Osteoblast (primary cell): ENCODE results near the gene SLC12A7. TPM values are rescaled to one million over a fixed set of nuclear protein-coding genes. Genes with fewer than 3 reads are reported as not detected.

Experiments
- DNase-seq: peaks from one replicate; pipeline ENCODE4 v3.0.0; 2011; ENCODE audit warnings: low spot score, mixed read lengths; ENCODE audit not compliant: insufficient read length; ENCODE audit errors: missing footprints
- H2AFZ ChIP-seq: 2 replicates; pipeline ENCODE4 v1.6.0; 2011; ENCODE audit warnings: mild to moderate bottlenecking, low read length
- H3K27ac ChIP-seq: 2 replicates; pipeline ENCODE4 v1.5.1; 2011; ENCODE audit warnings: mild to moderate bottlenecking, low read depth, low read length, moderate library complexity
- H3K27me3 ChIP-seq: 2 replicates; pipeline ENCODE4 v1.6.0; 2012; ENCODE audit warnings: mild to moderate bottlenecking, control low read depth, inconsistent platforms, low read length, moderate library complexity; ENCODE audit not compliant: insufficient read depth
- H3K36me3 ChIP-seq: 2 replicates; pipeline ENCODE4 v1.5.1; 2011; ENCODE audit warnings: mild to moderate bottlenecking, low read length, control low read depth, moderate library complexity; ENCODE audit not compliant: insufficient read depth
- H3K4me1 ChIP-seq: 2 replicates; pipeline ENCODE4 v1.5.1; 2011; ENCODE audit warnings: mild to moderate bottlenecking, low read length, control low read depth, moderate library complexity; ENCODE audit not compliant: insufficient read depth
- H3K4me2 ChIP-seq: 2 replicates; pipeline ENCODE4 v1.6.0; 2011; ENCODE audit warnings: mild to moderate bottlenecking, low read length; ENCODE audit not compliant: insufficient read depth
- H3K4me3 ChIP-seq: fragments of 200-600 bp; sonication (generic); 3 replicates; pipeline ENCODE4 v1.5.1; 2012; ENCODE audit warnings: mild to moderate bottlenecking, low read length, inconsistent platforms; ENCODE audit not compliant: insufficient read depth
- H3K79me2 ChIP-seq: 2 replicates; pipeline ENCODE4 v1.6.0; 2012; ENCODE audit warnings: mild to moderate bottlenecking, low read length, control low read depth, inconsistent platforms; ENCODE audit not compliant: insufficient read depth
- H3K9me3 ChIP-seq: 2 replicates; pipeline ENCODE4 v1.5.1; 2011; ENCODE audit warnings: low read depth, low read length, control low read depth
- H4K20me1 ChIP-seq: 2 replicates; pipeline ENCODE4 v1.6.0; 2012; ENCODE audit warnings: mild to moderate bottlenecking, low read length, control low read depth; ENCODE audit not compliant: insufficient read depth
- total RNA-seq: library from RNA; depleted of rRNA; stranded (reverse); fragments of >200 nt; gene quantifications from 2 replicates; pipeline ENCODE4 v1.2.3, GENCODE V29; 2012
- TF ChIP-seq, protein P1 (sequence below): IDR thresholded peaks from 2 replicates; pipeline ENCODE4 v1.5.1; 2011; ENCODE audit warnings: mild to moderate bottlenecking, low read depth, low read length, moderate library complexity; ENCODE audit errors: extremely low read depth

Gene SLC12A7
- total RNA-seq, 1 donor, result 6.9 TPM

DNA sequence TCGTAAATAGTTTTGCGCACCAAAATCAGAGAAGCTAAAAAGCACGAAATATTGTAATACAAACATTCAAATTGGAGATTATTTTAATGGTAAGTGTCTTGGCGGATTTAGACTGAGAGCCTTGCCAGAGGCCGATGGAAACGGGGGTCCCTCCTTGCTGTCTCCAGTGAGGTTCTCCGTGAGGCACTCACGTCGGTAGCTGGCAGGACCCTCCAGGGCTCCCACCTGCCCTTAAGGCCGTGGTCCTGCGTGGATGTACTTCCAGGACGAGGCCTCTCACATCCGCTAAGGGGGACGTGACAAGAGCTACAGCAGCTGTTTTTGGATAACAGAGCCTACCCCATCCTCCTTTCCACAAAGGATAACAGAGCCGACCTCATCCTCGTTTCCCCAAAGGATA is 95.4 kb downstream of the SLC12A7 start:
- DNase-seq, result no peak
- no peak overlapping the region for H2AFZ ChIP-seq
- no peak overlapping the region for H3K4me2 ChIP-seq
- peaks cover 3% of the 10 kb centered on the region for H3K27me3 ChIP-seq
- no peaks in the 10 kb centered on the region for H3K36me3 ChIP-seq
- no peaks in the 10 kb centered on the region for H3K9me3 ChIP-seq
- TF ChIP-seq, protein P1, sequence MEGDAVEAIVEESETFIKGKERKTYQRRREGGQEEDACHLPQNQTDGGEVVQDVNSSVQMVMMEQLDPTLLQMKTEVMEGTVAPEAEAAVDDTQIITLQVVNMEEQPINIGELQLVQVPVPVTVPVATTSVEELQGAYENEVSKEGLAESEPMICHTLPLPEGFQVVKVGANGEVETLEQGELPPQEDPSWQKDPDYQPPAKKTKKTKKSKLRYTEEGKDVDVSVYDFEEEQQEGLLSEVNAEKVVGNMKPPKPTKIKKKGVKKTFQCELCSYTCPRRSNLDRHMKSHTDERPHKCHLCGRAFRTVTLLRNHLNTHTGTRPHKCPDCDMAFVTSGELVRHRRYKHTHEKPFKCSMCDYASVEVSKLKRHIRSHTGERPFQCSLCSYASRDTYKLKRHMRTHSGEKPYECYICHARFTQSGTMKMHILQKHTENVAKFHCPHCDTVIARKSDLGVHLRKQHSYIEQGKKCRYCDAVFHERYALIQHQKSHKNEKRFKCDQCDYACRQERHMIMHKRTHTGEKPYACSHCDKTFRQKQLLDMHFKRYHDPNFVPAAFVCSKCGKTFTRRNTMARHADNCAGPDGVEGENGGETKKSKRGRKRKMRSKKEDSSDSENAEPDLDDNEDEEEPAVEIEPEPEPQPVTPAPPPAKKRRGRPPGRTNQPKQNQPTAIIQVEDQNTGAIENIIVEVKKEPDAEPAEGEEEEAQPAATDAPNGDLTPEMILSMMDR, result no peak
- H3K27ac ChIP-seq, result no peak overlapping the region
- H3K79me2 ChIP-seq, result no peaks in the 10 kb centered on the region
- no peaks in the 10 kb centered on the region for H3K4me1 ChIP-seq
- H4K20me1 ChIP-seq, result no peaks in the 10 kb centered on the region
- H3K4me3 ChIP-seq, result no peak overlapping the region

DNA sequence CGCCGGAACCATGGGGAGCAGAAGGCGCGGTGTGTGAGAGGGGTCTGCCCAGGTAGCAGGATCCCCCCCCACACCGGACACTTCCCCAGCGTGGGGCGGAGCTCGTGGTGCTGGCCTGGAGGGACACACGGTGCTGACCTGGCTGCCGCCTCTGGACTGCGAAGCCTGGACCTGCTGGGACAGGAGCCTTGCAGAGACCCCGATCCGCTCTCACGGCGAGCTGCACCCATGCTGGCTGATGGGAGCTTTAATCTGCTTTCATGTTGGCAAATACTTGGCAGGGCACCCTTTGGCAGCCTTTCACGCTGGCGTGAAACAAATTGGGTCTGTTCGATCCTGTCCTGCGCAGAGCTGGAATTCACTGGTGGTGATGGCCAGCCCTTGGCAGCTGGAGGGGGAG is 95.8 kb downstream of the SLC12A7 start:
- Histone ChIP-seq H3K4me3 (no peak overlapping the region), H3K27ac (no peak overlapping the region), H2AFZ (no peak overlapping the region), H3K9me3 (no peaks in the 10 kb centered on the region), H3K79me2 (no peaks in the 10 kb centered on the region), H3K4me1 (no peaks in the 10 kb centered on the region), H4K20me1 (no peaks in the 10 kb centered on the region), H3K27me3 (peaks cover 4% of the 10 kb centered on the region), H3K4me2 (no peak overlapping the region), H3K36me3 (no peaks in the 10 kb centered on the region)
- DNase-seq, result no peak
- TF ChIP-seq, protein P1, result no peak

DNA sequence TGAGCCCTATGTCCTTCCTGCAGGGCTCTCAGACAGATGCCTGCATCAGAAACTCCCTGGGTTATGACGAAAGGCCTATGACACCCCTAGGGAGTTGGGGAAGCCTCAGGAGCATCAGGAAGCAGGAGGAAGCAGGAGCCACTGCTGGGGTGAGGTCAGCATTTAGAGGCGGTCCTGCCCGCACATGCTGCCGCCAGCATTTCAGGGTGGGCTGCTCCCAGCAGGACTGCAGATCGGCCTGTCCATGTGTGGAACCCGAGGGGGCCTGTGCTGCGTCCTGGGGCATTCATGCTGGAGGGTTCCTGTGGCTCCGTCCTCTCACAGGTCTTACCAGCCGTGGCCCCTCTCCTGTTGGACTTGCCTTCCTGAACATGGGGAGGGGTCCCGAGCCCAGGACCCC is 96.4 kb downstream of the SLC12A7 start:
- H3K27me3 ChIP-seq, result peaks cover 9% of the 10 kb centered on the region

DNA sequence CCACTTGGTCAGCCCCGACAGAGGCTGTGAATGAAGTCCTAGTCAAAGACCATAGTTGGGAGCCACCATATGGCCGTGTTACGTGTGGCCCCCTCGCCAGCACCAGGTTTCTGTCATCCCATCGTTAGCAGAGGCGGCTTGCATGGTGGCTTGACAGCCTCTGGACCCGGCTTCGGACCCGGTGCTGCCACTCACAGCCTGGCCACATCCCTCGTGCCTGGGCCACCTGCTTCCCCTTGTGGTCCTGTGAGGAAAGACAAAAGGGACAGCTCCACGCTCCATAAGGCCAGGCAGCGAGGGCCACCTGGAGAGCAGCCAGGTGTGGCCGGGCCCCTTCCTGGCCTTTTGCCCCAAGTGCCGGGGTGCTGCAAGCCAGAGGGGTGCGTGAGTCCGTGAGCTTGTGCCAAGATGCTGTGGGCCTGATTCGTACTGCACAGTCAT is 97.1 kb downstream of the SLC12A7 start:
- H3K27ac ChIP-seq, result no peak overlapping the region
- H3K4me3 ChIP-seq, result no peak overlapping the region
- TF ChIP-seq, protein P1, result no peak
- no peaks in the 10 kb centered on the region for H3K79me2 ChIP-seq
- H2AFZ ChIP-seq, result no peak overlapping the region
- no peaks in the 10 kb centered on the region for H3K36me3 ChIP-seq
- no peaks in the 10 kb centered on the region for H3K9me3 ChIP-seq
- H3K4me2 ChIP-seq, result no peak overlapping the region
- H3K4me1 ChIP-seq, result no peaks in the 10 kb centered on the region
- no peaks in the 10 kb centered on the region for H4K20me1 ChIP-seq
- H3K27me3 ChIP-seq, result peaks cover 16% of the 10 kb centered on the region
- DNase-seq, result no peak

More for the DNA sequence above, 96.4 kb downstream of the SLC12A7 start:
- no peaks in the 10 kb centered on the region for H3K9me3 ChIP-seq
- no peaks in the 10 kb centered on the region for H3K36me3 ChIP-seq
- no peaks in the 10 kb centered on the region for H4K20me1 ChIP-seq
- H3K4me3 ChIP-seq, result no peak overlapping the region
- DNase-seq, result no peak
- no peaks in the 10 kb centered on the region for H3K79me2 ChIP-seq
- no peaks in the 10 kb centered on the region for H3K4me1 ChIP-seq
- no peak overlapping the region for H3K4me2 ChIP-seq
- TF ChIP-seq, protein P1, result no peak
- H2AFZ ChIP-seq, result no peak overlapping the region
- no peak overlapping the region for H3K27ac ChIP-seq
